Right cardiac atrium (tissue), 5 donors: ENCODE measurements around the gene RASL11A. TPM values are rescaled to one million over a fixed set of nuclear protein-coding genes. Genes with fewer than 3 reads are reported as not detected.
"Not testable (repeated sequence)": the region's sequence is repeated elsewhere in the genome, so short reads cannot be mapped to it uniquely, and the experiment has no call there.

Experiments
- ATAC-seq, 2 donors: fragments of 200-7000 bp; cut with Tn5 transposase; one replicate each; pipeline versions ENCODE4 v1.8.0 to v1.9.1; 2020; ENCODE audit warnings: moderate library complexity in 2 of 2, mild to moderate bottlenecking in 1 of 2
- DNase-seq, 3 donors: peaks; one replicate each; pipeline ENCODE4 v3.0.0-alpha.2; 2020
- H3K27ac ChIP-seq: one replicate; pipeline ENCODE4 v1.5.1; 2013; ENCODE audit warnings: mild to moderate bottlenecking, low read length, control low read depth, moderate library complexity
- H3K27me3 ChIP-seq: one replicate; pipeline ENCODE4 v1.6.1; 2013; ENCODE audit not compliant: control insufficient read depth, insufficient read depth
- H3K4me1 ChIP-seq: one replicate; pipeline ENCODE4 v1.6.1; 2013; ENCODE audit warnings: low read length; ENCODE audit not compliant: control insufficient read depth, insufficient read depth
- H3K4me3 ChIP-seq: one replicate; pipeline ENCODE4 v1.5.1; 2013; ENCODE audit warnings: low read length, control low read depth
- H3K9me3 ChIP-seq: one replicate; pipeline ENCODE4 v1.6.1; 2013; ENCODE audit warnings: low read length; ENCODE audit not compliant: control insufficient read depth
- WGBS: extraction: QIAGEN DNeasy Blood & Tissue Kit; methylation state at CpG from one replicate; pipeline ENCODE4 v1.1.7; 2013; 5-methylcytosine and 5-hydroxymethylcytosine counted together
- intact Hi-C, 4 donors: fragments of 100-400 bp; cut with DNase I; formaldehyde crosslinking; loops; one replicate each; pipeline versions ENCODE4 v1.11.0 to v1.14.0; 2022 to 2023
- long read RNA-seq, 4 donors: library from polyadenylated mRNA; unstranded; transcript quantifications; one replicate each; pipeline ENCODE4 v2.0.0, GENCODE V29; 2020 to 2021
- polyA plus RNA-seq: library from polyadenylated mRNA; stranded (reverse); fragments of 200-250 nt; gene quantifications from one replicate; pipeline ENCODE4 v1.2.3, GENCODE V29; 2013
- total RNA-seq, 4 donors: library from RNA; stranded (reverse); fragmentation: NEBNext Ultra II Directional; extraction: Animal tissue kit (Norgen Biotek cat#: 25700); gene quantifications; one replicate each; pipeline ENCODE4 v1.2.1, GENCODE V29; 2021
- donor health status: healthy with polysubstance abuse.
- donor health status: DM: no; HTN: yes; CAD: no.
- donor health status: DM: no; HTN: no; CAD: no.
- donor health status: DM: no; HTN: yes; CAD: no; lungs with severe emphysema.
- donor health status: DM: yes; HTN: yes; CAD: no.

Gene RASL11A, protein sequence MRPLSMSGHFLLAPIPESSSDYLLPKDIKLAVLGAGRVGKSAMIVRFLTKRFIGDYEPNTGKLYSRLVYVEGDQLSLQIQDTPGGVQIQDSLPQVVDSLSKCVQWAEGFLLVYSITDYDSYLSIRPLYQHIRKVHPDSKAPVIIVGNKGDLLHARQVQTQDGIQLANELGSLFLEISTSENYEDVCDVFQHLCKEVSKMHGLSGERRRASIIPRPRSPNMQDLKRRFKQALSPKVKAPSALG
- total RNA-seq (10 to 100 TPM; 10.5 to 35.8 (median 19.0) TPM), polyA plus RNA-seq (15.2 TPM)
- long read RNA-seq, donor 1, partial matches to known transcripts, result 0 of 4 reads
- long read RNA-seq, donor 1, other reads (novel, unspliced or antisense), result 1 of 4 reads
- long read RNA-seq, donor 2, partial matches to known transcripts, result 1 of 2 reads
- long read RNA-seq, donor 2, other reads (novel, unspliced or antisense), result 0 of 2 reads
- long read RNA-seq, donor 3, transcript RASL11A-201 (4 exons, 1,543 nt), result major isoform, 6 of 11 reads
- long read RNA-seq, donor 3, partial matches to known transcripts, result 2 of 11 reads
- long read RNA-seq, donor 3, other reads (novel, unspliced or antisense), result 3 of 11 reads
- long read RNA-seq, donor 4, partial matches to known transcripts, result 0 of 1 reads
- long read RNA-seq, donor 4, other reads (novel, unspliced or antisense), result 0 of 1 reads

DNA sequence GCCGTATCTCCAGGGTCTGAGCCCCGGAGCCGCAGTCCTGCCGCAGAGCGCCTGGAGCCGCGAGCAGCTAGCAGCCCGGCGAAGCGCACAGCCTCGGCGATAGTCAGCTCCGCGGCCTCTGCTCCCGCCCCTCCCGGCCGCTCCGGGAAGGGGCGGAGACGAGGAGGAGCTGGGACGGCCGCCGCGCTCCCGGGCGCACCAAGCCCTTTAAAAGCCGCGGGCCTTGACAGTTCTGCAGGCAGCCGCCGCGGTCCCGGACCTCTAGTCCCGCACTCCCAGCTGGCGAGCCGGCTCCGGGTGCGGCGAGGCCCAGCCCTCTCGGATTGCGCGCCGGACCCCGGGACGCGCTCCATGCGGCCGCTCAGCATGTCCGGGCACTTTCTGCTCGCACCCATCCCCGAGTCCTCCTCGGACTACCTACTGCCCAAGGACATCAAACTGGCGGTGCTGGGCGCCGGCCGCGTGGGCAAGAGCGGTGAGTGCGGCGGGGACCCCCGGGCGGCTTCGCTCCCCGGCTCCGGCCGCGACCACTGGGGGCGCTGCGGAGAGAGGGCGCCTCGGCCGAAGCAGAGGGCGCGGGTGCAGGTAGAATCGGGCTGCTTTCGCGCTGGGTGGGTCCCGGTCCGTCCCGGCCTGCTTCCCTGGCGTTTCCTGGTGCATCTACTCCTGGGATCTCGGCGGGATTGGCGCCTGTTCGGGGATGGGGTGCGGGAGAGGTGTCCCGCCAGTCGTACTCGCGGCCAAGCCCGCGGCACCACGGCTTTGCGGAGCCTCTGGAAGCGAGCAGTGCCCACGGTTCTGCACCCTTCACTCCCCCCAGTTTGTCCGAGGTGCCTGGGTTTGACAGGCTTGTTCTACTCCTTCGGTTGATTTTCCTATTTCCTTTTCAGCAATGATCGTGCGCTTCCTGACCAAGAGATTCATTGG, at the start of gene RASL11A:
Gene RASL11A, plus strand, starts transcription at position 237 of the 927 bp plus-strand sequence. Its CDS starts 115 bp downstream, at position 352.
- DNase-seq (peak; percentile 88 to 95 (median 95)), ATAC-seq (peak; percentile 95 to 96)
- intact Hi-C loops, result loop anchor here (10.0 kb wide), 2 partner anchors 84 to 286 kb away; no protein-coding TSS in a partner anchor
- 1% methylated on average over 98 of the region's 99 CpGs for WGBS
- Histone ChIP-seq H3K27ac (peak within 1 kb of the TSS; percentile 86), H3K9me3 (no peaks in the 10 kb centered on the region), H3K4me1 (no peaks in the 10 kb centered on the region), H3K27me3 (no peaks in the 10 kb centered on the region), H3K4me3 (peak within 1 kb of the TSS; percentile 78)

DNA sequence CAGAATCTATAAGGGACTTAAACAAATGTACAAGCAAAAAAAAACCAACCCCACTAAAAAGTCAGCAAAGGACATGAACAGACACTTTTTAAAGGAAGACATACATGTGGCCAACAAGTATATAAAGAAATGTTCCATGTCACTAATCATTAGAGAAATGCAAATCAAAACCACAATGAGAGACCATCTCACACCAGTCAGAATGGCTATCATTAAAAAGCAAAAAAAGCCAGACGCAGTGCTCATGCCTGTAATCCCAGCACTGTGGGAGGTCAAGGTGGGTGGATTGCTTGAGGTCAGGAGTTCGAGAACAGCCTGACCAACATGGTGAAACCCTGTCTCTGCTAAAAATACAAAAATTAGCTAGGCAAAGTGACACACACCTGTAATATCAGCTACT, 48.5 kb upstream of the RASL11A start:
- WGBS, result 61% methylated on average over 2 of the region's 2 CpGs
- H3K27me3 ChIP-seq, H3K9me3 ChIP-seq, DNase-seq, H3K4me3 ChIP-seq, H3K27ac ChIP-seq, intact Hi-C loops, H3K4me1 ChIP-seq, ATAC-seq: not testable (repeated sequence)

DNA sequence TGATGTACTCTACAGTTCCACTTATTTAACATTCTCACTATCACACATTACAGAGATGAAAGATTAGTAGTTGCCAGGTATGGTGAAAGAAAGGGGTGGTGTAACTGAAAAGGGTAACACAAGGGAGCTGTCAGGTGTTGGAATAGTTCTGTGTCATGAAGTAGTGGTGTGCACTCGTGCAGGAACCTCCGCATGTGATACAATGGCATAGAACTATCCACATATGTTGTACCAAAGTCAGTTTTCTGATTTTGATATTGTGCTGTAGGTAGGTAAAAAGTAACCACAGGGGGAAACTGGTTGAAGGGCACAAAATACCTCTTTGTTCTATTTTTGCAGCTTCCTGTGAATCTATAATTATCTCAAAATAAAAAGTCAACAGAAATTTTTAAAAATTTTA, 43.6 kb upstream of the RASL11A start:
- Histone ChIP-seq H3K4me3 (no peak overlapping the region), H3K9me3 (no peaks in the 10 kb centered on the region), H3K27me3 (no peaks in the 10 kb centered on the region), H3K27ac (no peak overlapping the region), H3K4me1 (no peaks in the 10 kb centered on the region)
- 85% methylated on average over 2 of the region's 2 CpGs for WGBS
- no peak for DNase-seq
- intact Hi-C loops, result no loop called here
- ATAC-seq, result no peak

DNA sequence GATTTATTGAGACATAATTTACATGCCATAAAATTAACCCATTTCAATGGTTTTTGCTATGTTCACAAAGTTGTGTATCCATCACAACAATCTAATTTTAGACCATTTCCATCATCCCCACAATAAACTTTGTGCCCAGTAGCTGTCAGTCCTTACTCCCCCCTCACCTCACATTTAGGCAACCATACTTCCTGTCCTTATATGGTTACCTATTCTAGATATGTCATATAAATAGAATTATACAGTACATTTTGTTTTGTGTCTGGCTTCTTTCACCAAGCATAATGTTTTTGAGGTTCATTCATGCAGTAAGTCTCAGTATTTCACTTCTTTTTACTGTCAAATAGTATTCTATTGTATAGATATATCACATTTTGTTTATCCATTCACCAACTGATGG, 42.5 kb upstream of the RASL11A start:
- Histone ChIP-seq H3K4me3 (no peak overlapping the region), H3K9me3 (no peaks in the 10 kb centered on the region), H3K27me3 (no peaks in the 10 kb centered on the region), H3K4me1 (no peaks in the 10 kb centered on the region), H3K27ac (no peak overlapping the region)
- intact Hi-C loops, result no loop called here
- DNase-seq (no peak), ATAC-seq (no peak)

DNA sequence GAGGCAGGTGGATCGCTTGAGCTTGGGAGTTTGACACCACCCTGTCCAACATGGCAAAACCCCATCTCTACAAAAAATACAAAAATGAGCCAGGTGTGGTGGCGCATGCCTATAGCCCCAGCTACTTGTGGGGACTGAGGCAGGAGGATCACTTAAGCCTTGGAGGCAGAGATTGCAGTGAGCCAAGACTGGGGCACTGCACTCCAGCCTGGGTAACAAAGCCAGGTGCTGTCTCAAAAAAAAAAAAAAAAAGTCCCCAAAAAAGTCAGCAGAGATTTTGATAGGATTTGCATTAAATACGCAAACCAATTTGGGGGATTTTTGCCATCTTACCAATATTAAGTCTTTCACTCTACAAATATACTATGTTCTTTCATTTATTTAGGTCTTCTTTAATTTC, 41.0 kb upstream of the RASL11A start:
- WGBS, result 94% methylated on average over 3 of the region's 3 CpGs

DNA sequence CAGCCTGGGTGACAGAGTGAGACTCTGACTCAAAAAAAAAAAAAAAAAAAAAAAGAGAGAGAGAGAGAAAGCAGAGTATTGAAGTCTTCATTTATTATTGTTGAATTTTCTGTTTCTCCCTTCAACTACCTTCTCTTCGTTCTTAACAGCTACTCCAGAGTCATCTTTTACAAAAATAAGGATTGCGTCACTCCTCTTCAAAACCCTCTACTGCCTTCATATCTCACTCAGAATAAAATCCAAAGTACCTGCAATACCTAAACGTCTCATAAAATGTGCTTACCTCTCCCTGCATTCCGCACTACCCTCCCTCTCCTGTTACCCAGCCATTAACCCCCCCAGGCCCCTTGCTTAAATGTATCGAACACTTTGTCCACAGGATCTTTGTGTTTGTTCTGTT, 36.7 kb upstream of the RASL11A start:
- no peak for DNase-seq
- Histone ChIP-seq H3K4me3 (no peak overlapping the region), H3K27me3 (no peaks in the 10 kb centered on the region), H3K27ac (no peak overlapping the region), H3K9me3 (no peaks in the 10 kb centered on the region), H3K4me1 (peaks cover 1% of the 10 kb centered on the region)
- 87% methylated on average over 5 of the region's 5 CpGs for WGBS
- no peak for ATAC-seq
- intact Hi-C loops, result no loop called here

More for the DNA sequence above, 41.0 kb upstream of the RASL11A start:
- DNase-seq, result no peak
- H3K9me3 ChIP-seq, result no peaks in the 10 kb centered on the region
- no peak for ATAC-seq
- no peaks in the 10 kb centered on the region for H3K27me3 ChIP-seq
- intact Hi-C loops, result no loop called here
- no peak overlapping the region for H3K27ac ChIP-seq
- H3K4me3 ChIP-seq, result no peak overlapping the region
- H3K4me1 ChIP-seq, result no peaks in the 10 kb centered on the region

DNA sequence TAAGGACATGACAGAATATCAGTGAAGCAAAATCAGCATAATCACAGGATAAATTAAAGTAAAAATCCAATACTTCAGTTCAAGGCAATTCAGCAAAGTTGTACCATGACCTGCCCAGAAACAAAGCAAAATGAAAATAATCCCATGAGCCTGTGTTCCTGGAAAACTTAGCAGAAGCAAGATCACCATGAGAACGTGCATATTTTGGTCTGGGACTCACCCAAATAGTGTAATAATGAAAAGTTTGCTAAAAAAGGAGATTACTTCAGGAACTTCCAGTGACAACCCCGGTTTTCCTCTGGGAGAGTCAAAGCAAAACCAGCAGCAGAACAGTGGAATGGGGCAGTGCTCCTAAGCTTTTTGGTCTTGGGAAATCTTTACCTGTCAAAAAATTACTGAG, 34.2 kb upstream of the RASL11A start:
- 45% methylated on average over 2 of the region's 2 CpGs for WGBS
- H3K4me1 ChIP-seq, result peaks cover 1% of the 10 kb centered on the region

DNA sequence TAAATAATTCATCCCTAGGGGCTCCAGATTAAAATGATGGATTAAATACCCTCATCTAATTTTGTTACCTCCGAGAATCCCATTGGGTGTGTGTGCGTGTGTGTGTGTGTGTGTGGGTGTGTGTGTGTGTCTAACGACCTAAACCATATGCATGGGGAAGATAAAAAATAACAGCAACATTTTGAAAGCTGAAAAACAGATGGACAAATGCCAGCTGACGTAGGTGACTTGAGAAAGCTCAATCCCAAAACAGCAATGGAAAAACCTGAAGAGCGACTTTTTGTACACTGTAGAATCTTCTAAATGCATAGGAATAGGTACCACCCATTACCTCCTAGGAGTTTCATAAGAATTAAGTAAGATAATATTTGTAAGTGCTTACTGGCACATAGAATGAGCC, 27.9 kb upstream of the RASL11A start:
- Histone ChIP-seq H3K4me1 (peaks cover 1% of the 10 kb centered on the region), H3K4me3 (no peak overlapping the region), H3K27me3 (no peaks in the 10 kb centered on the region), H3K27ac (no peak overlapping the region), H3K9me3 (no peaks in the 10 kb centered on the region)
- DNase-seq (no peak), ATAC-seq (no peak)
- intact Hi-C loops, result loop anchor here in 2 of 4 donors (5.0 to 10.0 kb wide), 3 partner anchors 45 to 68 kb away; partner anchors contain the start of gene USP12 (in 1 of the 2)
- 89% methylated on average over 5 of the region's 5 CpGs for WGBS

More for the DNA sequence above, 34.2 kb upstream of the RASL11A start:
- DNase-seq, result no peak
- Histone ChIP-seq H3K27me3 (no peaks in the 10 kb centered on the region), H3K27ac (no peak overlapping the region), H3K9me3 (no peaks in the 10 kb centered on the region), H3K4me3 (no peak overlapping the region)
- intact Hi-C loops, result no loop called here
- no peak for ATAC-seq

DNA sequence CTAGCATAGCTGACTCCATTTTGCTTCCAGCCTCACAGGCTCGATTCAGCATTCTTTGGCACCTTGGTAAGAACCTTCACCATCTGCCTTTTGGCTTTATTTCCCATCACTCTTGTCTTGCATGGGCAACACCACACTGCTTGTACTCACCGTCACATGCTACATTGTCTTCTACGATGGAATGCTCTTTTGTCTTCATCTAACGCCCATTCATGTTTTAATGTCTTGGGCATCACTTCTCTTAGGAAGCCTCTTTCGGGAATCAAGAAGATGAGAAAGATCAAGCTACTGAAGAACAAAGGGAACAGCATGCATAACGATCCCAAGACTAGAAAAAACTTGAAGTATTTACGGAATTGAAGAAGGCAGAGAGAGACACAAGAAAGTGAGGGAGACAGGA, 25.0 kb upstream of the RASL11A start:
- Histone ChIP-seq H3K4me1 (no peaks in the 10 kb centered on the region), H3K27me3 (no peaks in the 10 kb centered on the region), H3K4me3 (no peak overlapping the region), H3K9me3 (no peaks in the 10 kb centered on the region), H3K27ac (no peak overlapping the region)
- 86% methylated on average over 7 of the region's 7 CpGs for WGBS
- ATAC-seq (no peak), DNase-seq (no peak)
- intact Hi-C loops, result loop anchor here in 2 of 4 donors (10.0 kb wide), 2 partner anchors 61 to 71 kb away; partner anchors contain the start of gene USP12 (in 1 of the 2)

DNA sequence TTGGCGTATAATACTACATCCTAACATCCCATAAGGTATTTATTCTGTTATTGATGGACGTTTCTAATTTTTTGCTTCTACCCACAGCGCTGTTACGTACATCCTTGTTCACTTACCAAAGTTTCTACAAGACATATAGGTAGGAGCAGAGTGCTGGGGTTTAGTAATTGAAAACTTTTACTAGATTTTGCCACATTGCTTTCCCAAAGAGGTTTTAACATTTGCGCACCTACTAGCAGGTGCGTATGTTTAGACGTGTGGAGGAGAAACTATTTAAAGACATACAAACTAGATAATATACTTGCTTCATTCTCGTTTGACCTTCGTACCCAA, 19.8 kb upstream of the RASL11A start:
- ATAC-seq (no peak), DNase-seq (no peak)
- Histone ChIP-seq H3K4me1 (no peaks in the 10 kb centered on the region), H3K9me3 (no peaks in the 10 kb centered on the region), H3K27me3 (no peaks in the 10 kb centered on the region), H3K27ac (peak overlapping the region; percentile 84), H3K4me3 (peak overlapping the region; percentile 96)
- intact Hi-C loops, result loop anchor here in 2 of 4 donors (5.0 to 10.0 kb wide), 2 partner anchors 66 to 78 kb away; partner anchors contain the start of gene USP12 (in 1 of the 2)
- under 1% methylated on average over 9 of the region's 9 CpGs for WGBS
